Activated CD4-positive, alpha-beta T cell treated with anti-CD3 and anti-CD28 coated beads, Interleukin-2, amount 50 U/mL, for 1 hour (primary cell): ENCODE data around the gene POLN.
"Not testable (repeated sequence)": the region's sequence is repeated elsewhere in the genome, so short reads cannot be mapped to it uniquely, and the experiment has no call there.

Source experiments
- DNase-seq: peaks from one replicate; pipeline ENCODE4 v3.0.0-alpha.2; 2020

Gene POLN

DNA sequence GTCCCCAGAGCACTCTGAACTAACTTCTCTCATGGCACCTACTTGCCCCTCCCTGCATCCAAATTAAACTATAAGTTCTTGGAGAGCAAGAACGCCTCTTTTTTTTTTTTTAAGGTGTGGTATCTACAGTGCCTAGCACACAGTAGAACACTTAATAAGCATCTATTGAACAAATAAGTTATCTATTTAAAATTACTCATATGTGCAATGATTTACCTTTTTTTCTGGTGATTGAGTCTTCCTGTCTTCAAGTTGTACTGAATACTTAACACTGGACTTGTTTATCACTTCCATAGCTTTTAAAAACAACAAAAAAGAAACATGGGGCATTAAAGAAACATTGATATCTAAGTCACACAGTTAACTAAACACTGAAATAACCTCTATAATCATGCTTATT, 29.1 kb downstream of the POLN start:
- DNase-seq = no peak

DNA sequence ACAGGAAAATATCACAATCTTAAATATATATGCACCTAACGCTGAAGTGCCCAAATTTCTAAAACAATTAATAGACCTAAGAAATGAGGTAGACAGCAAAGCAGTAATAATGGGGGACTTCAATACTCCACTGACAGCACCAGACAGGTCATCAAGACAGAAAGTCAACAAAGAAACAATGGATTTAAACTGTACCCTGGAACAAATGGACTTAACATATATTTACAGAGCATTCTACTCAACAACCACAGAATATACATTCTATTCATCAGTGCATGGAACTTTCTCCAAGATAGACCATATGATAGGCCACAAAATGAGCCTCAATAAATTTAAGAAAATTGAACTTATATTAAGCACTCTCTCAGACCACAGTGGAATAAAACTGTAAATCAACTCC, 39.1 kb downstream of the POLN start:
- DNase-seq = not testable (repeated sequence)

DNA sequence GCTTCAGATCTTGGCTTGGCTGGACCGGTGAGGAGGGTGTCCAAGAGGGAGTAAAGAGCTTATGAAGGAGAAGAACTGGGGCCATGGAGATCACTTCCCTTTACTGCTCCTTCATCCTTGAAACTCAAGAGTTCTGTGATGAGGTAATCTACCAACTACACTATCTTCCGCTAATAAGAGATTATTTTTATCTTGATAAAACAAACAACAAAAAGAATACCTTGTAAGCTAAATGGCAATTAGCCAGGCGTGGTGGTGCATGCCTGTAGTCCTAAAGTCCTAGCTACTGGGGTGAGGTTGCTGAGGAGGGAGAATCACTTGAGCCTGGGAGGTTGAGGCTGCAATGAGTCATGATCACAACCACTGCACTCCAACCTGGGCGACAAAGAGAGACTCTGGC, 47.4 kb downstream of the POLN start:
- DNase-seq = no peak

DNA sequence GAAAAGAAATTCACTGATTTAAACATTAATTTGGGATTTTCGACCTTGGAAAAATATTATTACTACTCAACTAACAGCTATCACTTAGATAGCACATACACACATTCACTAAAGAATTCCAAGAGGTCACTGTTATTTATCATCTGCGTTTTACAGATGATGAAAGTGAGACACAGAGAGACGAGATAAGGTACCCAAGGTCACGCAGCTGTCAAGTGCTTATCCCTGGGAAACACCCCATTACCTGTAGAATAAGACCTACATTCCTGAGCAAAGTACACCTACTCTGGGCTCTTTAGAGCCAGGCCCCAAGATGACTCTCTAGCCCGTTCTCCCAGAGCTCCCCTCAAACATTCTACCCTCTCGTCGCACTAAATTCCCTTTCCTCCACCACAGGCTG, 48.6 kb downstream of the POLN start:
- DNase-seq = no peak

DNA sequence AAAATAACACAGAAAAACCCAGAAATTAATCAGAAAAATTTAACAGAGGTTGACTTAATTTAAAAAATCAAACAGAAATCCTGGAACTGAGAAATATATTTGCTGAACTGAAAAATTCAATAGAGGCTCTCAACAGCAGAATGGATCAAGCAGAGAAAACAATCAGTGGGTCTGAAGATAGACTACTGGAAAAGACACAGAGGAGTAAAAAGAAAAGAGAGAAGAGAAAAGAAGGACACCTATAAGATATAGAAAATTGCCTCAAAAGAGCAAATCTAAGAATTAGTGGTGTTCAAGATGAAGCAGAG, 55.1 kb downstream of the POLN start:
- no peak for DNase-seq

DNA sequence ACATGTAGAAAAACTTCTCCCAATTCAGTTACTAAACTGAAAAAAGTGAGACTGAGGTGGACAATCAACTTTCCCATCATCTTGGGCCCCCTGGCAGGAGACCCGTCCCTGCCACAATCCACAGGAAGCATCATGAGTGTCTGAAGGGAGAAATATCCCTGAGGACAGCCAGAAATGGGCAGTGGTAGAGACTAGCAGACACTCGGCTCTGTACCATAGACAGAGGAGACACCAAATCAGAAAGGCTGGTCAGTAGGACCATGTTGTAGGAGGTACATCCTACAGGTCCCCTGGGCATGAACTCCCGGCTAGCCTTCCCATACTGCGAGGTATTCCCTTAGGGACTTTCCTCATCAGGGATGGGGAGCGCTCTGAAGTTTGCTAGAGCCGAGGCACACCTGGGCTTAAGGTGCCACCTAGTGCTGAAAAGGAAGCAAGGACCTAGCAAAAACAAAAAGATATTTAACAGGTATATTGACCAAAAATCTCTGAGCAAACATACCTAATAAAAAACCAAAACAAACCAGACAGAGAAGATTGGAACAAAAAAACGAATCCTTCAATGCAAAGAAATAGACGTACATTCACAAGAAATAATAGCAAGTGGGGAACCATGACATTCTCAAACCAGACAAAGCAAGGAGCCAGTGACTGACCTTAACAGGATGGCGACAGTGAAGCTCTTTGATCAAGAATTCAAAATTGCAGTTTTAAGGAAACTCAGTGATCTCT, 55.6 kb downstream of the POLN start:
- no peak for DNase-seq

DNA sequence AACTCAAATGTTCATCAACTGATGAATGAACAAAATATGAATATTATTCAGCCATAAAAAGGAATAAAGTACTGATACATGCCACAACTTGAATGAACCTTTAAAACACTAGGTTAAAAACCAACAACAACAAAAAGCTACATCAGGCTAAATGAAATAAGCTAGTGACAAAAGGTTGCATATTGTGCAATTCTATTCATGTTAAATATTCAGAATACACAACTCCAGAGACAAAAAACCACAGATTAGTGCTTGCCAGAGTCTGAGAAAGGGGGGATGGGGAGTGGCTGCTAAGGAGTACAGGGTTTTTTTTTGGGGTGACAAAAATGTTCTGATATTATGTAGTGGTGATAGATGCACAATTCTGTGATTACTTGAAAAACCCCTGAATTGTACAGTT, 58.5 kb downstream of the POLN start:
- DNase-seq = no peak

DNA sequence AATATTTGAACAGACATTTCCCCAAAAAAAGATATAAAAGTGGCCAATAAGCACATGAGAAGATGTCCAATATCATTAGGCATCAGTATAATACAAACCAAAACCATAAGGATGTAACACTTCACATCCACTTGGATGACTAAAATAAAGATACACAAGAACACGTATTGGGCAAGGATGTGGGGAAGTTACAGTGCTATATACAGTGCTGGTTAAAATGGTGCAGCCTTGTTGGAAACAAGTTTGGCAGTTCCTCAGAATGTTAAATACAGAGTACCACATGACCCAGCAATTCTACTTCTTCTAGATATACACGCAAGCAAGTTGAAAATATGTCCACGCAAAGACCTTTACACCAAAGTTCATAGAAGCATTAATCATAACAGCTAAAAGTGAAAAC, 58.9 kb downstream of the POLN start:
- DNase-seq = no peak

DNA sequence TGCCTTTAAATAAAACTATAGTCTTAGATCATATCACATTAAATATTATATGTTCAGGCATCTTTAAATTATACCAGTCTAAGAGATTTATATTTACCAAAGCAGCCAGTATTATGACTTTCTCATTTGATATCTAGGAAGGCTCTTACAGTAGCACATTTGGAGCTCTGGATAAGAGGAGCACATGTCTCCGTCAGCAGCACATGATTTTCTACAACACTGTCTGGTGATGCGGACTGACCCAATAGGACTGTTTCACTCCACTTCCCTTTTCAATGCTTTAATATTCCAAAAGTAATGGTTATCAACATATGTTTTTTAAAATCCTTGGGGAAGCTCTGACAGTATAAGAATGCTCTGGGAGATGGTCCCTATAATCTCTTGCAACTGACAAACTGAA, 61.5 kb downstream of the POLN start:
- no peak for DNase-seq

DNA sequence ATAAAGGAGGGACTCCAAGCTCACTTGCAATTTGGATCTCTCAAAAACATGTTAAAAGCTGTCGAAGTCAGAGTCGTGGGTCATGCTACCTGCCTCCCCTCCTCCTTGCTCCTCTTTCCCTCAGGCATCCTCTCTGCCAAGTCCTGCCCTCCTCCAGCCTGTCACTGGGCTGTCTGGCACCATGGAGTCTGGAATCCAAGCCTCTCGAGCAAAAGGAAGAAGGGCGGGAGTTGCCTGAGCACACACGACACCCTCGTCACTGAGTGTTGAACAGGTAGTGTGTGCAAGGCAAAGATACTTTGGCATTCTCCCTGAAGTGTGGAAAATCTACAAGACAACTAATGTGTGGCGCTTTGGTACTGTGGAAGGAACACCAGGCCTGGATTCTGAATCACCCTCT, 62.2 kb downstream of the POLN start:
- no peak for DNase-seq

DNA sequence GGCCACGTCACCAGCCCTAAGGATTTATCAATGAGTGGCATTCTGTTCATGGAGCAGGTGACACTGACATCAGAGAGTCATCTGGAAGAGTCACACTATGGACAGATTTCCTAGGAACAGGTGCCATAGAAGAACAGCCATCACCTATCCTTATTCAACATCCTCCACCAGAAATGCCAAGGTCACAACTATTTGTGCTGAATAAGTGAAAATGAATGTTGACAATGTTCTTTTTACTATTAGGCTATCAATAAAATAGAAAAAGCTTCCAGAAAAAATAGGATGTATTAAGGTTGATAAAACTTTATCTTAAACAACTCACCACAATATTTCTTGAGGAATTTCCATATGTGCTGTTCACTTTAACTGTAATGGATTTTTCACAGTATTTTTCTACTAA, 62.9 kb downstream of the POLN start:
- no peak for DNase-seq

DNA sequence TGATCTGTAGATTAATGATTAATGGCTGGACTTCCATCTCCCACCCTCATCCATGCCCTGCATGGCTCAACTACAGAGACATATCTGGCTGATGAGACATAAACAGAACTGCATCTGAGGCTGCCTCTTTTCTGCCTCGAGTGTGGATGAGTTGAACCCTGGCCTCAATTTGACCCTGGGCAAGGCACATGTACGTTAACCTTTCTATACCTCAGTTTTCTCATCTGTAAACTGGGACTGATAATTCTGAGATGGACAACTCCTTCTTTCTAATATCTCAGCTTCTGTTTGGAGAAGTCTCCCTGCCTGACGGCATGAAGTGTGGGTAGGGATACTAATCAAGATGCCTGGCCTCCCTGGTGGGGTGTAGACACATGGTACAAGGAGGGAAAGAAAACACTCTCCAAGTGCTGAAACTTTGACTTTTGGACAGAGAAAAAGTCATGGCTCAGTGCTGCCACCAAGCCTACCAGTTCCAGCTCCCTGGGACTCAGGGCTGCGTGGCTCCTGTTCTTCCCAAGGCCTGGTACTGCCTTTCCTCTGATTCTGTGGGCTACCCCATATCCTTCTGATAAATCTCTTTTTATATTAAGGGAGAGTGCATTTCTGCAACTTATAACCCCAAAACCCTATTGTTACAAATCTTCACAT, 64.4 kb downstream of the POLN start:
- DNase-seq = no peak

DNA sequence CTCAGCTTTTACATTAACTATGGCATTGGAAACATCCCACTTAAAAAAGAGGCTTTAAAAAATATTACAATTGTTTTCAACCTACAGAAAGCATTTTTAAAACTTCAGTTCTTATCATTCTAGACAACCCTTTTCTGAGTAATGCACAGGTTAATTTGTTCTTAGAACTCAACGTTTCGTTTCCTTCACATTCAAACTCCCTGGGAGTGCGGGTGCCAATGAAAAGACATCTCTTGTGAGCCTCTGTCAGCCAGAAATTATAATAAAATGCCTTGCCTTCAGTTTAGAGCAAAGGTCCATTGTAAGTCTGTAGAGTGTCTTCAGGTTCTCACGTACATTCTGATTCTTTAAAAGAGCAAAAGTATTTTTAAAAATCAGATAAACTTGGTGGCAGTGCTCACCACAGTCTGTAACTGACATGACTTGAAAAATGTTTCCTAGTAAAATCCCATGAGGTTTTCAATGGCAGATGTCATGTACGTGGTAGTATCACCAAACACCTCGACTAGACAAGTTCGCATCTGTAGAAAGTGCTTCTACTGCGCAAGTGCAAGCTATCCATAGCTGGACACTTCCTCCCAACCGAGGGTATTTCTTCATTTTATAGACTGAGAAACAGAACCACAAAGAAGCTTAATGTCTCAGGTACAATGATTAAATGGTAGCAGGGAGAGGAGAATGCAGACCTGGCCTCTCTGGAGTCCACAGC, 65.8 kb downstream of the POLN start:
- no peak for DNase-seq

DNA sequence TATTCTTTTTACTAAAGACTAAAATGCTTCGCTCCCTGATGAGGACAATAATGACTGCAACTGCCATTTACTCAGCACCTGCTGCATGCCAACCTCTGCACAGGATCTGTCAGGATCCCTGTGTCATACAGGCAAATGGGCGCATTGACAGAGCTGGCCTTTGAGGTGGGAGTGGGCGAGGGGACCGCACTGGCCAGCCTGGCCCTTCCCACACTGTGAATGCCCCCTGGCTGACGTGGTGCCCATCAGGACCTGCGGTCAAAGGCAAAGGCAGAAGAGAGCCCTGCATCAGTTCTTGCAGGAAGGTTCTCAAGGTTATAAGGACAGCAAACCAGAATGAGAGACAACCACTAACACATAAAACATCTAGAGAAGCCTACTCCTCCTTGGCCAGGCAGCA, 67.9 kb downstream of the POLN start:
- no peak for DNase-seq

DNA sequence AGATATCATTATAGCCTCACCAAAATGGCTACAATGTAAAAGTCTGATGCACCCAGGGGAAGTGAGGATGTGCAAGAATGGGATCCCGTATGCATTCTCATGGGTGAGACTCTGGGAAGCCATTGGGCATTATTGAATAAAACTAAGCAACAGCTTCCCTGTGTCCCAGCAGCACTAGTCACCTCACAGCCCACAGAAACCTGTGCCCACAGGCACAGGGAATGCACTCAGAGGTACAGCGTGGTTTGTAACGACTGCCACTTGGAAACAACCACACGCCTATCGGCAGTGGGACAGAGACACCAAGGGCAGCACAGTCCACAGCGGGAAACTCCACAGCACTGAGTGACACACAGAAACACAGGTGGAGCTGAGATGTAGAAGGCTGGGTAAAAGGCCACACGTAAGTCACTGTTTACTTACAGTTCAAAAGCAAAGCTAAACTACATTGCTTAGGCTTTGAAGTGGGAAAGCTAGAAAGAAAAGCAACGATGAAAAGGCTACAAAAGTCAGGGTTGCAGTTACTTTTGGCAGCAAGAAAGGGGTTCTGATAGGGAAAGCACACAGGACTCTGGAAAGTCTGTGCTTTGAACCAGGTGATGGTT, 69.2 kb downstream of the POLN start:
- DNase-seq = peak; percentile 7

DNA sequence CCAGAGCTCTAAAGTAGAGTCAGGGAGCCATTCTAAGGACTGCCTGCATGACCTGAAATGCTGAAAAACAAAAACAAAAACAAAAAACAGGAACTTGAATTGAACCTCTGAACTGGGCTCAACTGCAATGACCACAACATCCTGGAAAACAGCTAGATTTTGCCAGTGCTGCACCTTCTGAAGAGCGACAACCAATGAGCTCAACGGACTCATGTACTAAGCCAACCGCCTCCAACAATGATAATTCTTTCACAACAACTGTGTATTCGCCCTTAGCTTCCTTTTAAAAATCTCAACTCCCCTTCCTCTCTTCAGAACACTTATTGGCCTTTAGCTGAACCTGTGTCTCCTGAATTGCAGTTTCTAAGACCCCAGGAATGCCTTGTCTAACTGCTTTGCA, 69.8 kb downstream of the POLN start:
- no peak for DNase-seq

DNA sequence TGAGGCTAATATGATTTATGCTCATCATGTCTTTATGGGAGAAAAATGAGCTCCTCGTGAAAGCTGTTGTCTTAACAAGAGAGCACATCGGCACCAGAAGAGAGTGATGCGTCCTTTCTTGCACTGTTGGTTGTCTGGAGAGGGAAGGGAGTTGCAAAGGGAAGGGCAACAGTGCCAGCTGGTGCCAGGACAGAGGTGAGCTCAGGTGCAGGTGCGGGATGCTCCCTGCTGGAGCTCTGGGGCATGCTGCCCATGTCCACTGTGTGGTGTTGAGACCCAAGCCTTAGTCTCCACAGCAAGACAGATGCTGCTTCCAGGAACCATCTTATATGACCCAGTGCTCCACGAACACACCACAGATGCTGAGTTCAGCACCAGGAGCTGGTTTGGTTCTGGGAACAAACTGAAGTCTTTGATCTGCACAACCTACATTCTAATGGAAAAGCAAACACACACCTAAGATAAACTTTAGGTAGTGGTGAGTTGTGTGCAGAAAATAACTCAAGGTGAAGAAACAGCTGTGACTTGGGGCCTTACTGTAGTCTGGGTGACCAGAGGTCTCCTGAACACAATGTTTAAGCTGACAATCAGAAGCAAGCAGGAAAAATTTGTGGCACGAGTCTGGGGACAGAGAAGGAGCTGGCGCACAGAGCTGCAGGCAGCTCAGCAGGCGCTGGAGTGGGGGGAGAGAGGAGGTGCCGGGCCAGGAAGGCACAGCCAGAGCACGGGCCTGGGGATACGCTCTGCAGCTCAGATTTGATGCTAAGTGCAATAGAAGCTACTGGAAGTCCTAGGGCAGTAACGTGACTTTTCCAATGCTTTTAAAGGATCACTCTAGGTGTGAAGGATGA, 73.2 kb downstream of the POLN start:
- no peak for DNase-seq

DNA sequence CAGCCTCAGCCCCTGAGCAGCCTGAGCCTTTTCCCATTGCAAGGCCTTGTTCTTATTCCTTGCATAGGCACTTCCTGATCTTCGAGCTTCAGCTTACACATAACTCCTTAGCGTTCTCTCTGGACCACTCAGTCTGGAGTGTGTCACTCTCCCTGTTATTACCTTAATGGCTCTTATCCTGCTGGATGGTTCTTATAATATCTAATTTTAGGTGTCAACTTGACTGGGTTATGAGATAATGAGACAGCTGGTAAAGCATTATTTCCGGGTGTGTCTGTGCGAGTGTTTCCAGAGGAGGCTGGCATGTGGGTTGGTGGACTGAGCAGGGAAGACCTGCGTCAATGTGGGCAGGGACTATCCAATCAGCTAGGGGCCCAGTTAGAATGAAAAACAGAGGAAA, 75.7 kb downstream of the POLN start:
- DNase-seq = no peak

DNA sequence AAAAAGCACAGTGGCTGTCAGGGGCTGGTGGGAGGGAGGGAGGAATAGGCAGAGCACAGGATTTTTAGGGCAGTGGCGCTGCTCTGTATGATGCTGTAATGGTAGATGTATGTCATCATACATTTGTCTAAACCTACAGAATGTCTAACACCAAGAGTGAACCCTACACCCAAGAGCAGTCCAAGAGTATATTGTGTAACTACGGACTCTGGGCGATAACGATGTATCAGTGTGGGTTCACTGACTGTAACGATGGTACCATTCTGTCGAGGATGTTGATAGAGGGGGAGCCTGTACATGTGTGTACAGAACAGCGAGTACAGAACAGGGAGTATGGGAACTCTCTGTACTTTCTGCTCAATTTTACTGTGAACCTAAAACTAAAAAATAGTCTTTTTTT, 76.5 kb downstream of the POLN start:
- no peak for DNase-seq

DNA sequence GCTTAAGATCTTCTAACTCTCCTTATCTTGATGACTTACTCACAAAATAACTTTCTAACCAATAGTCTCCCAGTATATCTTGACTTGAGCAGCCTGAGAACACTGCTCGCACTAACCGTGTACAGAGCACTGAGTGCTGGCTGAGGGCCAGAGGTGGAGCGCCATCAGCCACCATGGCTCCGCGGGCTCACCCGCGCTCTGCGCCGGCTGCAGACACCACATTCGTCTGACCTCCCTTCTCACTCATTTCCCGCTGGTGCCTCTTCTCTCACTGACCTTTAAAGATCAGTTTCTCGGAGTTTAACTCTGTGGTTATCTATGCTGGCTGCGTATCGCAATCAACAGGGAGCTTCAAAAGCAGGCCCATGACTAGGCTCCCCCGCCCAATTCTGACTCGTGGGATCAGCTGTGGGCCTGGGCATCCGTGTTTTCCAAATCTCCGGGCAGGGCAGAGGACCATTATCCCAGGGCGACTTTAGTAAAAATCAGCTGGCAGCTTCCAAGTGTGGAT, 78.6 kb downstream of the POLN start:
- no peak for DNase-seq

DNA sequence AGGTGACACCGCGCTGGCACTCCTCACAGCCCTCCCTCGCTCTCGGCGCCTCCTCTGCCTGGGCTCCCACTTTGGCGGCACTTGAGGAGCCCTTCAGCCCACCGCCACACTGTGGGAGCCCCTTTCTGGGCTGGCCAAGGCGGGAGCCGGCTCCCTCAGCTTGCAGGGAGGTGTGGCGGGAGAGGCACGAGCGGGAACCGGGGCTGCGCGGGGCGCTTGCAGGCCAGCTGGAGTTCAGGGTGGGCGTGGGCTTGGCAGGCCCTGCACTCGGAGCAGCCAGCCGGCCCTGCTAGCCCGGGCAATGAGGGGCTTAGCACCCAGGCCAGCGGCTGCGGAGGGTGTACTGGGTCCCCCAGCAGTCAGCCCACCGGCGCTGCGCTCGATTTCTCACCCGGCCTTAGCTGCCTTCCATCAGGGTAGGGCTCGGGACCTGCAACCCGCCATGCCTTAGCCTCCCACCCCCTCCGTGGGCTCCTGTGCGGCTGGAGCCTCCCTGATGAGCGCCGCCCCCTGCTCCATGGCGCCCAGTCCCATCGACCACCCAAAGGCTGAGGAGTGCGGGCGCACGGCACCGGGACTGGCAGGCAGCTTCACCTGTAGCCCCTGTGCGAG, 80.7 kb downstream of the POLN start:
- not testable (repeated sequence) for DNase-seq

DNA sequence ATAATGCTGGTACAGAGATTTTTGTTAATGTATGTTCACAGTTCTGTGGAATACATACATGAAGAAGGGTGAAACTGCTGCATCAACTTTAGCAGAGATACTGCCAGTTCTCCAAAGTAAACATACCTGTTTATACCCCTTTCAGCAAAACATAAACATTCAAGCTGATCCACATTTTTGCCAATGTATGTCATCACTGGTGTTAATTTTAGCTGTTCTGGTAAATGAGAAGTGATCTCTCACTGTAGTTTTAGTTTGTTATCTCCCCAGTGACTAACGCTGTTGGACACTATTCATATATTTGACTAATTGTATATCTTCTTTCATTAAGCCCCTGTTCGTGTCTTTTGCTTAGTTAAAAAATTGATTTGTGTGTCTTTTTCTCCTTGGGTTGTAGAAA, 82.0 kb downstream of the POLN start:
- DNase-seq = no peak

DNA sequence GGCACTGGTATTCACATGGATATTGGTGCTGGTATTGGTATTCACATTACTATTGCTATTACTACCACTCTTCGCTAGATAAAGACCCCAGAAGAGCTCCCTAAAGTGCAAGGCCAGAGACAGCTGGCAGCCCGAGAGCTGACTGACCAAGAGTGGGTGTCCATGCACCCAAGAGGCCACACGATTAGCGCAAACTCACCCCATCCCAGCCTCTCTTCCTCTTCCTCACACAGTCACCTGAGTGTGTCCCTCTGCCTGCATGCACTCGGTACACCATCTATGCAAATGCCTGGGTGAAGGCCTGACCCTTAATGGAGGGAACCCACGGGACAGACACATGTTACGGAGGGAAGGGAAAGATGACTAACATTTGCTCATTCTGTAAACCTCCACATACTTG, 86.7 kb downstream of the POLN start:
- no peak for DNase-seq
